HTR-8/SVneo (cell line): ENCODE data around the gene LRRC19.
A peak's percentile ranks its signal among the peaks of the same experiment; 100 is the strongest.

Experiments
- DNase-seq: peaks from one replicate; pipeline ENCODE4 v3.0.0; 2011; ENCODE audit warnings: low spot score, mixed read lengths; ENCODE audit not compliant: insufficient read length
- FAIRE-seq: peaks from 2 replicates; lab custom pipeline; 2011; peaks lifted over from hg19 to GRCh38; lab: Jason Lieb, UNC

Gene LRRC19

GRCh38 chr9:27005491-27005890 is at the start of gene LRRC19:
Gene LRRC19, minus strand, starts transcription at chr9:27005672. Its CDS starts 5,978 bp downstream, at chr9:26999694.
- FAIRE-seq: no peak
- DNase-seq: no peak

- DNase-seq: no peak
- FAIRE-seq: no peak
Observed at GRCh38 chr9:27054841-27055240, 49.4 kb upstream of the LRRC19 start.

GRCh38 chr9:27054125-27054524 is 48.7 kb upstream of the LRRC19 start:
- FAIRE-seq (no peak), DNase-seq (no peak)

GRCh38 chr9:27053369-27054022 is 48.0 kb upstream of the LRRC19 start:
- no peak for FAIRE-seq
- no peak for DNase-seq

GRCh38 chr9:27047136-27047535 is 41.7 kb upstream of the LRRC19 start:
- FAIRE-seq: no peak
- DNase-seq: no peak

GRCh38 chr9:27043176-27043575 is 37.7 kb upstream of the LRRC19 start:
- no peak for DNase-seq
- FAIRE-seq: no peak

GRCh38 chr9:27042476-27042875 is 37.0 kb upstream of the LRRC19 start:
- FAIRE-seq: no peak

GRCh38 chr9:27041746-27042145 is 36.3 kb upstream of the LRRC19 start:
- DNase-seq (no peak), FAIRE-seq (no peak)

More at GRCh38 chr9:27042476-27042875, 37.0 kb upstream of the LRRC19 start:
- DNase-seq: no peak

GRCh38 chr9:27037499-27037898 is 32.0 kb upstream of the LRRC19 start:
- no peak for FAIRE-seq
- DNase-seq: no peak

- DNase-seq (peak; percentile 41), FAIRE-seq (no peak)
Observed at GRCh38 chr9:27033815-27034403, 28.4 kb upstream of the LRRC19 start.

GRCh38 chr9:27029186-27029585 is 23.7 kb upstream of the LRRC19 start:
- FAIRE-seq (no peak), DNase-seq (no peak)

GRCh38 chr9:27022920-27023319 is 17.4 kb upstream of the LRRC19 start:
- FAIRE-seq (no peak), DNase-seq (no peak)

GRCh38 chr9:27019589-27019988 is 14.1 kb upstream of the LRRC19 start:
- DNase-seq: no peak
- no peak for FAIRE-seq

- DNase-seq: no peak
- no peak for FAIRE-seq
Observed at GRCh38 chr9:27003426-27004077, 1.9 kb downstream of the LRRC19 start.

- DNase-seq (no peak), FAIRE-seq (no peak)
Observed at GRCh38 chr9:26995810-26996209, 9.7 kb downstream of the LRRC19 start.

GRCh38 chr9:26983340-26983739 is 22.1 kb downstream of the LRRC19 start:
- no peak for DNase-seq
- FAIRE-seq: no peak

- DNase-seq (peak; percentile 5), FAIRE-seq (no peak)
Observed at GRCh38 chr9:26975728-26976707, 29.5 kb downstream of the LRRC19 start.

GRCh38 chr9:26974927-26975326 is 30.5 kb downstream of the LRRC19 start:
- DNase-seq (no peak), FAIRE-seq (no peak)

- FAIRE-seq: no peak
- no peak for DNase-seq
Observed at GRCh38 chr9:26973989-26974388, 31.5 kb downstream of the LRRC19 start.

- DNase-seq (no peak), FAIRE-seq (no peak)
Observed at GRCh38 chr9:26971721-26972120, 33.8 kb downstream of the LRRC19 start.
